ENCODE measurements around the gene MSANTD1. TPM values are rescaled to one million over a fixed set of nuclear protein-coding genes. Genes with fewer than 3 reads are reported as not detected.

The MSANTD1 gene
- total RNA-seq, 4 donors from 2014 or later = 0.19 to 0.51 TPM; not detected in 2

GRCh38 chr4:3290889-3291321 is 41.9 kb downstream of the MSANTD1 start:
- no peak for TF ChIP-seq CTCF (IDR thresholded peaks at IDR 0.05; ENCODE audit: low read depth)

GRCh38 chr4:3291411-3291968 is 42.5 kb downstream of the MSANTD1 start:
- TF ChIP-seq CTCF (IDR thresholded peaks at IDR 0.05; ENCODE audit: low read depth) = no peak

- no peak for TF ChIP-seq CTCF (IDR thresholded peaks at IDR 0.05; ENCODE audit: low read depth)
Observed at GRCh38 chr4:3291969-3292570, 43.1 kb downstream of the MSANTD1 start.

GRCh38 chr4:3292571-3293400 is 43.8 kb downstream of the MSANTD1 start, which contains the start of gene RGS12:
Gene RGS12 (plus strand): TSS chr4:3293021. CDS start chr4:3316171, 23,150 bp downstream.
- no peak for TF ChIP-seq CTCF (IDR thresholded peaks at IDR 0.05; ENCODE audit: low read depth)

- TF ChIP-seq CTCF (IDR thresholded peaks at IDR 0.05; ENCODE audit: low read depth) = no peak
Observed at GRCh38 chr4:3293401-3294391, 44.7 kb downstream of the MSANTD1 start.

GRCh38 chr4:3294401-3295241 is 45.7 kb downstream of the MSANTD1 start:
- no peak for TF ChIP-seq CTCF (IDR thresholded peaks at IDR 0.05; ENCODE audit: low read depth)

Measured in subcutaneous adipose tissue (tissue), 4 donors.